Naive thymus-derived CD4-positive, alpha-beta T cell (primary cell): Measurements from ENCODE around the gene HOXA3. TPM values are rescaled to one million over a fixed set of nuclear protein-coding genes. Genes with fewer than 3 reads are reported as not detected.

Experiments used
- ATAC-seq: fragments of 150-1000 bp; cut with Tn5 transposase; 2 replicates; pipeline ENCODE4 v1.10.0; 2021; ENCODE audit warnings: mild to moderate bottlenecking, moderate library complexity
- CTCF ChIA-PET: fragments of 350-600 bp; sonication (Branson Sonifier 250); formaldehyde crosslinking; loops from one replicate; lab custom pipeline; 2021; ENCODE audit warnings: antibody characterized with exemption; lab: Charles Lee
- POLR2A ChIA-PET: fragments of 350-600 bp; sonication (Branson Sonifier 250); formaldehyde crosslinking; loops from one replicate; lab custom pipeline; 2021; ENCODE audit warnings: antibody characterized with exemption, inconsistent platforms; lab: Charles Lee
- DNase-seq, 9 donors: peaks; one replicate each; pipeline versions ENCODE4 v3.0.0 to v3.0.0-alpha.2; 2020 to 2022; ENCODE audit warnings: mixed read lengths in 1 of 9
- H3K27ac ChIP-seq: one replicate; pipeline ENCODE4 v1.7.0; 2013; ENCODE audit warnings: mild to moderate bottlenecking, low read depth, low read length, moderate library complexity
- H3K27me3 ChIP-seq, 2 donors: one replicate each; pipeline ENCODE4 v1.7.0; 2013; ENCODE audit warnings: low read length in 2 of 2, mild to moderate bottlenecking in 2 of 2, moderate library complexity in 2 of 2; ENCODE audit not compliant: control insufficient read depth in 2 of 2, insufficient read depth in 2 of 2
- H3K36me3 ChIP-seq, 3 experiments: 1 replicate in 2 of 3; 2 replicates in 1 of 3; pipeline ENCODE4 v1.7.0; 2013; ENCODE audit warnings: low read length in 3 of 3, mild to moderate bottlenecking in 3 of 3, moderate library complexity in 1 of 3; ENCODE audit not compliant: insufficient read depth in 3 of 3, control insufficient read depth in 2 of 3
- H3K4me1 ChIP-seq, 2 donors: one replicate each; pipeline ENCODE4 v1.7.0; 2013; ENCODE audit warnings: low read length in 2 of 2, mild to moderate bottlenecking in 2 of 2, moderate library complexity in 1 of 2; ENCODE audit not compliant: control insufficient read depth in 2 of 2, insufficient read depth in 2 of 2
- H3K4me3 ChIP-seq: 2 replicates; pipeline ENCODE4 v1.7.0; 2013; ENCODE audit warnings: mild to moderate bottlenecking, low read length
- H3K9me3 ChIP-seq, 3 experiments: 1 replicate in 2 of 3; 2 replicates in 1 of 3; pipeline ENCODE4 v1.7.0; 2013; ENCODE audit warnings: low read length in 3 of 3; ENCODE audit not compliant: control insufficient read depth in 2 of 3
- H3K27ac Mint-ChIP-seq, 9 donors: one replicate each; pipeline ENCODE4 v1.8.0; 2020 to 2022; ENCODE audit warnings: mixed read lengths in 9 of 9, mild to moderate bottlenecking in 8 of 9, moderate library complexity in 5 of 9, inconsistent platforms in 2 of 9
- H3K27me3 Mint-ChIP-seq, 5 donors: one replicate each; pipeline ENCODE4 v1.8.0; 2021 to 2022; ENCODE audit warnings: mixed read lengths in 5 of 5, mild to moderate bottlenecking in 1 of 5
- H3K36me3 Mint-ChIP-seq, 5 donors: one replicate each; pipeline ENCODE4 v1.8.0; 2020 to 2022; ENCODE audit warnings: mixed read lengths in 5 of 5, mild to moderate bottlenecking in 3 of 5, inconsistent platforms in 1 of 5
- H3K4me1 Mint-ChIP-seq, 7 donors: one replicate each; pipeline ENCODE4 v1.8.0; 2020 to 2022; ENCODE audit warnings: mixed read lengths in 7 of 7, mild to moderate bottlenecking in 3 of 7, inconsistent platforms in 1 of 7
- H3K4me3 Mint-ChIP-seq, 10 donors: one replicate each; pipeline ENCODE4 v1.8.0; 2020 to 2022; ENCODE audit warnings: mild to moderate bottlenecking in 10 of 10, mixed read lengths in 10 of 10, moderate library complexity in 6 of 10, inconsistent platforms in 2 of 10
- H3K9me3 Mint-ChIP-seq, 11 donors: one replicate each; pipeline ENCODE4 v1.8.0; 2020 to 2022; ENCODE audit warnings: mixed read lengths in 11 of 11, mild to moderate bottlenecking in 4 of 11, inconsistent platforms in 1 of 11, moderate library complexity in 1 of 11
- intact Hi-C, 2 donors: fragments of 100-400 bp; cut with micrococcal nuclease; formaldehyde crosslinking; loops; one replicate each; pipeline ENCODE4 v1.15.1; 2023
- polyA plus RNA-seq, 2 donors: library from polyadenylated mRNA; unstranded; fragments of 300-500 nt; fragmentation: Illumina TruSeq; gene quantifications; one replicate each; pipeline ENCODE4 v1.2.3, GENCODE V29; 2021
- total RNA-seq, 6 experiments: library from RNA in 5 of 6; stranded (reverse) in 5 of 6; gene quantifications; 1 replicate in 5 of 6; 2 replicates in 1 of 6; pipeline ENCODE4 v1.2.3 and lab custom pipeline; 2021 to 2026

The HOXA3 gene
- total and polyA plus RNA-seq, 7 experiments from 2014 or later = 0.12 TPM; not detected in 6

DNA sequence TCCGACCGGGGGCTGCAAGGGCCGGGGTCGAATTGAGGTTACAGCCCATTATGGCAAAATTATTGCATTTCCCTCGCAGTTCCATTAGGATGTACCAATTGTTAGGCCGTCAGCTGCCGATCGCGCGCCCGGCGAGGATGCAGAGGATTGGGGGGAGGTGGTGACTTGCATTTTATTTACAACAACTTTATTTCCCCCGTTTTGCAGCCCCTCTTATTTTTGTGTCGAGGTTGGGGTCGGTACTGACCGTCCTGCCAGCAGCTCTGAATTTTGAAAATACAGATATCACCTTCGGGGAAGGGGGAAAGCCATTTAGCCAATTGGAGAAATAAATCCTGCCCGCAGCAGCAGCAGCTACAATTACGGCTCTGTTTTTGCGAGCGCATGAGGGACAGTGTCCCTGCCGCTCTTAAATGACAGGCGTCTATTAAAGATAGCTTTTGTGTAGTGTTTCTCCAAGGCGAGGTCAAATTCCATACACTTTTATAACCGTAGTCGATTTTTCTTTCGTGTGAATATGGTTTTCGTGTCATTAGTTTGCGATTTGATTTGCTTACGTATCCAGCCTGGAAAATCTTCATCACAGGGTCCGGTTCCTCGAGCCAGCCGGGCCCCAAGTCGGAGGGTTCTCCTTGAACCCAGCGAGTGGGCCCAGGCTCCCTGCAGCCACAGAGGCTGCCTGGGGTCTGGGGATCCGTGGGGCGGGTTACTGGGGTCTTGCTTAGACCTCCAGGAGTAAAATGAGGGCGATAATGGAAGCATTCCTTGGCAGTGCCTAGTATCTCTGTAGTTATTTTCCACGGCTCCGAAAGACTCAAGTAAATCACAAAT, 8.2 kb downstream of the HOXA3 start:
- no peak overlapping the region for H3K4me3 Mint-ChIP-seq

DNA sequence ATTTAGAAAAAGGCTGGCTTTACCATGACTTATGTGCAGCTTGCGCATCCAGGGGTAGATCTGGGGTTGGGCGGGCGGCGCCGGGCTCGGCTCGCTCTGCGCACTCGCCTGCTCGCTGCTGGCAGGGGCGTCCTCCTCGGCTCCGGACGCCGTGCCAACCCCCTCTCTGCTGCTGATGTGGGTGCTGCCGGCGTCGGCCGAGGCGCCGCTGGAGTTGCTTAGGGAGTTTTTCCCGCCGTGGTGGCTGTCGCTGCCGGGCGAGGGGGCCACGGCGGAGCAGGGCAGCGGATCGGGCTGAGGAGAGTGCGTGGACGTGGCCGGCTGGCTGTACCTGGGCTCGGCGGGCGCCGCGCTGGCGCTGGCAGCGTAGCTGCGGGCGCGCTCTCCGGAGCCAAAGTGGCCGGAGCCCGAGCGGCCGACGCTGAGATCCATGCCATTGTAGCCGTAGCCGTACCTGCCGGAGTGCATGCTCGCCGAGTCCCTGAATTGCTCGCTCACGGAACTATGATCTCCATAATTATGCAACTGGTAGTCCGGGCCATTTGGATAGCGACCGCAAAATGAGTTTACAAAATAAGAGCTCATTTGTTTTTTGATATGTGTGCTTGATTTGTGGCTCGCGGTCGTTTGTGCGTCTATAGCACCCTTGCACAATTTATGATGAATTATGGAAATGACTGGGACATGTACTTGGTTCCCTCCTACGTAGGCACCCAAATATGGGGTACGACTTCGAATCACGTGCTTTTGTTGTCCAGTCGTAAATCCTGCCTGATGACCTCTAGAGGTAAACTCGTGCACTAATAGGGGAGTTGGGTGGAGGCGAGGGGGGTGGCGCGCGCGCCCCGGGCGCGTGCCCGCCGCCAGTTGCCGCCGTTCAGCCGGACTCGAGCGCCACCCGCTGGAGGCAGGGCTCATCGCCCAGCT, 9.1 kb downstream of the HOXA3 start, which contains the start of gene HOXA5:
HOXA5 (minus strand) TSS at position 659 of the 927 bp plus-strand sequence; CDS start at position 585, 74 bp downstream.
- H3K27me3 ChIP-seq = peaks cover 0 to 13% of the 10 kb centered on the region in 2 donors
- peaks cover 0 to 3% (median 0%) of the 10 kb centered on the region in 11 donors for H3K9me3 Mint-ChIP-seq
- H3K36me3 Mint-ChIP-seq = peaks cover 0 to 3% (median 0%) of the 10 kb centered on the region in 5 donors
- H3K27ac Mint-ChIP-seq = no peak within 1 kb of the TSS
- H3K4me3 ChIP-seq = no peak within 1 kb of the TSS
- peaks cover 0 to 3% of the 10 kb centered on the region in 2 donors for H3K4me1 ChIP-seq
- ChIA-PET POLR2A (no interaction called here), CTCF (no interaction called here)
- H3K36me3 ChIP-seq = no peaks in the 10 kb centered on the region
- DNase-seq = no peak
- no peaks in the 10 kb centered on the region for H3K9me3 ChIP-seq
- peak within 1 kb of the TSS in 5 of 10 donors; percentile 25 to 79 (median 48) for H3K4me3 Mint-ChIP-seq
- ATAC-seq = peak; percentile 78
- no peak within 1 kb of the TSS for H3K27ac ChIP-seq
- H3K27me3 Mint-ChIP-seq = peaks cover 26 to 58% (median 52%) of the 10 kb centered on the region in 5 donors
- peaks cover 0 to 14% (median 7%) of the 10 kb centered on the region in 7 donors for H3K4me1 Mint-ChIP-seq
- intact Hi-C loops = no loop called here

More for the DNA sequence above, 8.2 kb downstream of the HOXA3 start:
- Histone ChIP-seq H3K4me3 (no peak overlapping the region), H3K9me3 (no peaks in the 10 kb centered on the region), H3K4me1 (peaks cover 0 to 5% of the 10 kb centered on the region in 2 donors), H3K36me3 (no peaks in the 10 kb centered on the region), H3K27me3 (peaks cover 0 to 17% of the 10 kb centered on the region in 2 donors), H3K27ac (no peak overlapping the region)
- peaks cover 0 to 3% (median 0%) of the 10 kb centered on the region in 11 donors for H3K9me3 Mint-ChIP-seq
- CTCF ChIA-PET = interaction anchor here (0.6 to 1.5 kb wide), 2 partner anchors 17 to 981 kb away, joined by 3 to 6 read pairs; no protein-coding TSS in a partner anchor
- H3K36me3 Mint-ChIP-seq = peaks cover 0 to 3% (median 0%) of the 10 kb centered on the region in 5 donors
- peaks cover 32 to 59% (median 53%) of the 10 kb centered on the region in 5 donors for H3K27me3 Mint-ChIP-seq
- POLR2A ChIA-PET = no interaction called here
- intact Hi-C loops = no loop called here
- ATAC-seq = no peak
- H3K27ac Mint-ChIP-seq = no peak overlapping the region
- H3K4me1 Mint-ChIP-seq = peaks cover 0 to 17% (median 9%) of the 10 kb centered on the region in 7 donors
- DNase-seq = no peak

DNA sequence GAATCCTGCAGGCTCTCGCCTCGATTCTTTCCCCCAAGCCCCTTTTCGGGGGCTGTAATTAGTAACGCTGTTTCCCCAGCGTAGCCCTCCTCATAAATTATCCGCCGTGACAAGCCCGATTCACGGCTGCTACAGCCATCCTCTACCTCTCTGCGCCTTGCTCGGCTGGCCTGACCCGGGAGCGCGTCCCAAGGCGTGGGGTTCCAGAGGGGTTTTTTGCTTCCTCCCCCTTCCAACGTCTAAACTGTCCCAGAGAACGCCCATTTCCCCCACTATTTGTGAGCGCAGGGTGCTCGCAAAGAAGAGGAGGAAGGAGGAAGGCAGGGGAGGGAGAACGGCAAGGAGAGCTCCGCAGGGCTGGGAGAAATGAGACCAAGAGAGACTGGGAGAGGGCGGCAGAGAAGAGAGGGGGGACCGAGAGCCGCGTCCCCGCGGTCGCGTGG, 9.8 kb downstream of the HOXA3 start:
- H3K36me3 Mint-ChIP-seq = peaks cover 0 to 3% (median 0%) of the 10 kb centered on the region in 5 donors
- DNase-seq (no peak), ATAC-seq (no peak)
- Histone ChIP-seq H3K27ac (no peak overlapping the region), H3K4me3 (no peak overlapping the region), H3K27me3 (peaks cover 0 to 9% of the 10 kb centered on the region in 2 donors), H3K4me1 (no peaks in the 10 kb centered on the region), H3K36me3 (no peaks in the 10 kb centered on the region), H3K9me3 (no peaks in the 10 kb centered on the region)
- peak overlapping the region in 5 of 10 donors; percentile 21 to 79 (median 48) for H3K4me3 Mint-ChIP-seq
- peaks cover 0 to 9% (median 4%) of the 10 kb centered on the region in 7 donors for H3K4me1 Mint-ChIP-seq
- CTCF ChIA-PET = no interaction called here
- intact Hi-C loops = no loop called here
- POLR2A ChIA-PET = no interaction called here
- H3K27ac Mint-ChIP-seq = no peak overlapping the region
- H3K9me3 Mint-ChIP-seq = peaks cover 0 to 3% (median 0%) of the 10 kb centered on the region in 11 donors
- peaks cover 27 to 60% (median 55%) of the 10 kb centered on the region in 5 donors for H3K27me3 Mint-ChIP-seq

DNA sequence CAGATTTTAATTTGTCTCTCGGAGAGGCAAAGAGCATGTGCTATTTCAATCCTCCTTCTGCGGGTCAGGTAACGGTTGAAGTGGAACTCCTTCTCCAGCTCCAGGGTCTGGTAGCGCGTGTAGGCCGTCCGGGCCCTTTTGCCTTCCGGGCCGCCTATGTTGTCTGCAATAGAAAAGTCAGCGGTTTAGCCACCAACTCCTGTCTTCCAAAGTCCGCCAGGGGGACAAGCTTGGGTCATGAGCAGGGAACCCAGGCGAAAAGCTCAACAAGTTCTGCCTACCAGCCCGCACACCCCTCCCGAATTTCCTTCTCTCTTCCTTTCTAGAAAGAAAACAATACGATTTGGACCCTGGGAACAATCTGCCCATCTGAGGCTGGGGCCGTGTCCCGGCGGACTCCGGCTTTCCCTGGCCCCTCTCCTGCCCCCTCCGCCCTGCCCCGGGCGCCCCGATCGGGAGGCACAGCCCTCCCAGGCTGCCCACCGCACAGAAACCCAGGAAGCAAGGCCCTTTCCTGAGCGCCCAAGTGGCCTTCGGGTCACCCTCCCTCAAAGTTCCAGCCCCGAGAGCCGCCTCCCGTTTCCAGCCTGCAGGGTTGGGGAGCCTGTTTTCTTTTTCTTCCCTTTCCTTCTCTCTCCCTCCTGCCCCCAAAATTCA, 10.3 kb downstream of the HOXA3 start:
- ATAC-seq (no peak), DNase-seq (no peak)
- POLR2A ChIA-PET = no interaction called here
- Mint-ChIP-seq H3K27me3 (peaks cover 27 to 61% (median 56%) of the 10 kb centered on the region in 5 donors), H3K4me1 (peaks cover 0 to 6% (median 0%) of the 10 kb centered on the region in 7 donors), H3K36me3 (peaks cover 0 to 3% (median 0%) of the 10 kb centered on the region in 5 donors), H3K27ac (peak overlapping the region in 1 of 9 donors; percentile 12), H3K4me3 (peak overlapping the region in 1 of 10 donors; percentile 79), H3K9me3 (peaks cover 0 to 3% (median 0%) of the 10 kb centered on the region in 11 donors)
- H3K36me3 ChIP-seq = no peaks in the 10 kb centered on the region
- no peak overlapping the region for H3K27ac ChIP-seq
- intact Hi-C loops = no loop called here
- no peaks in the 10 kb centered on the region for H3K9me3 ChIP-seq
- no peak overlapping the region for H3K4me3 ChIP-seq
- no peaks in the 10 kb centered on the region for H3K4me1 ChIP-seq
- CTCF ChIA-PET = no interaction called here
- peaks cover 0 to 9% of the 10 kb centered on the region in 2 donors for H3K27me3 ChIP-seq

DNA sequence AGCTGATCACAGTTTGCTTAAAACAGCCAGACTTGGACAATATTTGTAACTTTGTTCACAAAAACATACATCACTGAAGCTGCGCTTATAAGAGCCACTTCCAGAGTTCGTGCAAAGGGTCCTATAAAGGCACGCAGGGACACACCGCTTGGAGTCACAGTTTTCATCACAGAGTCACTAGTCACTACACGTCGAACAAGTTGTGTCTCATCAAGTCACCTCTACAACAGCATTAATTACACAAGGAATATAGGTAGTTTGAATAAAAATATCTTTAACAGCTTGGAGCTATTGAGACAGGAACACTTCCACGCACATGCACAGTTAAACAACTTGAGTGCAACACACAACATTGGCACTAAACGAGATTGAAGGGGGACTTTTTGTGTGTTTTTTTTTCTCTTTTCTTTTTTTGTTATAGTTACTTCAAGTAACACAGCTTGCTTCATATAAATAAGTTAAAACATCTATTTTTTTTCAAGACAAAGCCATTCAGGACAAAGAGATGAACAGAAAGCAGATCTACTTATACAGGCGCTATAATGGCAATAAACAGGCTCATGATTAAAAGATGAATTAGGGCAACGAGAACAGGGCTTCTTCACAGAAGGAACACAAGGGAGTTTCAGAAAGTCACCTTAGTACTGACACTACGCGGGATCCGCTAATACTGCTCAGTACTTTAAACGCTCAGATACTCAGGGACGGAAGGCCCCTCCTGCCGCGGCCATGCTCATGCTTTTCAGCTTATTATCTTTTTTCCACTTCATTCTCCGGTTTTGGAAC, 11.1 kb downstream of the HOXA3 start:
- peaks cover 0 to 2% of the 10 kb centered on the region in 2 donors for H3K27me3 ChIP-seq

More for the DNA sequence above, 11.1 kb downstream of the HOXA3 start:
- H3K9me3 ChIP-seq = no peaks in the 10 kb centered on the region
- H3K36me3 Mint-ChIP-seq = peaks cover 0 to 3% (median 0%) of the 10 kb centered on the region in 5 donors
- ChIA-PET POLR2A (no interaction called here), CTCF (no interaction called here)
- H3K9me3 Mint-ChIP-seq = peaks cover 0 to 3% (median 0%) of the 10 kb centered on the region in 11 donors
- H3K27me3 Mint-ChIP-seq = peaks cover 27 to 58% (median 56%) of the 10 kb centered on the region in 5 donors
- H3K4me1 ChIP-seq = no peaks in the 10 kb centered on the region
- intact Hi-C loops = no loop called here
- H3K4me3 Mint-ChIP-seq = no peak overlapping the region
- no peak overlapping the region for H3K27ac ChIP-seq
- H3K27ac Mint-ChIP-seq = peak overlapping the region in 1 of 9 donors; percentile 12
- peaks cover 0 to 5% (median 0%) of the 10 kb centered on the region in 7 donors for H3K4me1 Mint-ChIP-seq
- no peaks in the 10 kb centered on the region for H3K36me3 ChIP-seq
- no peak for ATAC-seq
- DNase-seq = no peak
- H3K4me3 ChIP-seq = no peak overlapping the region
